ENCODE results near the gene STIM1.

- TF ChIP-seq SMAD5 (IDR thresholded peaks at IDR 0.05; ENCODE audit: low read depth) (no peak), RAD21 (IDR thresholded peaks at IDR 0.05; ENCODE audit: insufficient read depth, low read depth, low read length) (no peak), POLR2A (IDR thresholded peaks at IDR 0.05; ENCODE audit: low read depth, low read length) (no peak)
These were observed 34.5 kb downstream of the STIM1 start for GRCh38 chr11:3890014-3890413.

All from GM12878 (cell line).